ELR (cell line): ENCODE results near the gene RCAN3.
A peak's percentile ranks its signal among the peaks of the same experiment; 100 is the strongest.

Experiments
- DNase-seq: peaks from one replicate; pipeline ENCODE4 v3.0.0-alpha.2; 2015; ENCODE audit warnings: low read depth

The RCAN3 gene

DNA sequence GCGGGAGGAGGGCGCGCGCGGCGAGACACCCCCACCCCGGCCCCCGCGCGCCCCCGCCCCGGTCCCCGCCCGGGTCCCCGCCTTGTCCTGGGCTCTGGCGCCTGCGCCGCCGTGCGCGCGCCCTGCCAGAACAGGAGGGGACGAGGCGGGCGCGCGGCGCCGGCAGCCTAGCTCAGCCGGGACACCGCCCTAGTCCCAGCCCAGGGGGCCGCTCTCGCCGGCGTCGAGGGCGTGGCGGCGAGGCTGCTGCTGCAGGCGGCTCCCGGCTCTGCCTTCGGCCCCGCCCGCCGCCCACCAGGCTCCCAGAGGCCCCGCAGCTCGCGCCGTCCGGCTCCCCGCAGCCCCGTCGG, at the start of gene RCAN3:
Gene RCAN3, plus strand, starts transcription at position 128 of the 350 bp plus-strand sequence. CDS start 11,537 bp downstream, outside the sequence.
- peak; percentile 87 for DNase-seq

DNA sequence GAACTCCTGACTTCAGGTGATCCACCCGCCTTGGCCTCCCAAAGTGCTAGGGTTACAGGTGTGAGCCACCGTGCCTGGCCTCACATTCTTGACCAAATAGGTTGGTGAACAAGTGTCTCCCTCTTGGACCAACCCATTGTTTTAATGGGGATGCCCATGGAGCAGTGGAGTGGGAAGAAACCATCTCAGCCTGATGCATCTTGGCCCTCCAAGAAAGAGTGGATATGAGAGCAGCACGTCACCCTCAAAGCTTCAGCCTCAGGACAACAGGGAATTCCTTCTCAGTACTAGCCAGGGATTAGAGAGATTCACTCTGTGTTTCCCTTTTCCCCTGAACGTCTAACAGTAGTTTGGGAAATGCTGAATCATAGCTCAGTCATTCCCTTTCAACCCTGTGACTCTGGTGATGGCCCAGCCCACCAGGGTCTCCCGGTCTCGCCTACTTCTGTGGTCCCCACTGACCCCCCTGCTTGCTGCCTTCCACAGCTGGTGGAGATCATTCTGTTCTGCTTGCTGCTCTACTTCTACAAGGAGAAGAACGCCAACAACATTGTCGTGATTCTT, 49.6 kb upstream of the RCAN3 start:
- DNase-seq: no peak

DNA sequence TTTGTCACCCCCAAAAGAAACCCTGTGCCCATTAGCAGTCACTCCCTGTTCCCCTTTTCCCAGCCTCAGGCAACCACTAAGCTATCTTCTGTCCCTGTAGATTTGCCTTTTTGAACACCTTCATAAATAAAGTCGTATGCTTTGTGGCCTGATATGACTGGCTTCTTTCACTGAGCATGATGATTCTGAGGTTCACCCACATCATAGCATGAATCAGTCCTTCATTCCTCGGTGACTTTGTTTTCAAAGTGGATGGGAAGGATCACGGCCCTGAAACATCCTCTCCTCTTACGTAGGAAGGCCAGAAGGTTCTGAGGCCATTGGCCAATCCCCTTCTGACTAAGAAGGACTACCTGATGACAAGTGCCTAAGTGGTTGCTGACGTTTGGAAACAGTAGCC, 48.0 kb upstream of the RCAN3 start:
- peak; percentile 9 for DNase-seq

DNA sequence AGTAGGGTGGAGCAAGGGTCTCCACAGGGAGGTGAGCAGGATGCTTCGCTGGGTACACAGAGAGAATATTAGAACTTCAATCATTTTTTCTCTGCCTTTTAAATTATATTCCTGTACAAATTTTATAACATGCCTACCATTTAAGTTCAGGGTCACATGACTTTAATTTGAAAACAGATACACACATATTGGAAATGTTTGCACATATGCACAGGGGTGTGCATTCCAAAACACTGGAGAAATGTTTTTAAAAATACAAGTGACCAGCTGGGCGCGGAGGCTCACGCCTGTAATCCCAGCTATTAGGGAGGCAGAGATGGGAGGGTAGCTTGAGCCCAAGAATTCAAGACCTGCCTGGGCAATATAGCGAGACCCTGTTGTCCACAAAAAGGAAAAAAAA, 47.4 kb upstream of the RCAN3 start:
- DNase-seq: no peak

DNA sequence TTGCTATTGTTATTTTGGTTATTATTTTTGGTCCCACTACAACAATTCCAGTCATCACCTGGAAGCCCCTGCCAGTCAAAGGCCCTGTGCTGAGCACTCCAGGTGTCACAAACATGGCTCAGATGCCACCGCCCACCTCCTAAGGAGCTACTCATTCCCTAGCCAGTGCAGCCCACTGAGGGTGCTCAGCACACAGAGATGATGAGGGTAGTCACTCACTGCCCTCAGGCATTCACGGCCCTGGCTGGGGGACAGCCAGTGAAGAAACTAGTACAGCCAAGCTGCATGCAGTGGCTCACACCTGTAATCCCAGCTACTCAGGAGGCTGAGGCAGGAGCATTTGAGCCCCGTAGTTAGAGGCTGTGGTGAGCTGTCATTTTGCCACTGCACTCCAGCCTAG, 44.8 kb upstream of the RCAN3 start:
- peak; percentile 9 for DNase-seq

DNA sequence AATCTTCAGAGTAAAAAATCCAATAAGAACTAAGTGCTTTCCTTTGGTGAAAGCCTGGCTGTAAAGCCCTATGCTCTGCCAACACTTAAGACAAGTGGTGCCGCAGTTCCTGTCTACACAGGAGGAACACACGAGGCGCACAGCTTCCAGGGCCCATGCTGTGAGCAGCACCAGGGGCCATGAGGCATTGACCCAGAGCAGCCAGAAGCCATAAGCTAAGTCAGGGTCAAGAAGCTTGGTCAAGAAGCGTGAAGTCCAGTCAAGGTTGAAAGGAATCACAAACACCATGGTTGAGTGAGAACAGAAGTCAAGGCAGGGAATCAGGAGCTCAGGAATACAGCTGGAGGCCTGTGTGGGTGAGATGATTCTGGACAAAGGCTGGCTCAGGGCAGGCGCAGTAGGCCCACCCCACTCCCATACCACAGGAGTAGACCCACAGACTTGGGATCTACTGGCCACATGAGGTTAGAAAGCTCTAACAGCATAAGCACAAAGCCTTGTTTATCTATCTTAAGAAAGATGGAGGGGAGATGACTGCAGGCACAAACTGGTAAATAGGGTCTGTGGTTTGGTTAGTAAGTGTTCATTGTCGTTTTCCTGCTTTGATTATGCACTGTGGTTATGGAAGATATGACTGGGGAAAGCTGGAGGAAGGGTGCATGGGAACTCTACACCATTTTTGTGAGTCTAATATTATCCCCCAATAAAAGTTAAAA, 42.9 kb upstream of the RCAN3 start:
- DNase-seq: no peak

DNA sequence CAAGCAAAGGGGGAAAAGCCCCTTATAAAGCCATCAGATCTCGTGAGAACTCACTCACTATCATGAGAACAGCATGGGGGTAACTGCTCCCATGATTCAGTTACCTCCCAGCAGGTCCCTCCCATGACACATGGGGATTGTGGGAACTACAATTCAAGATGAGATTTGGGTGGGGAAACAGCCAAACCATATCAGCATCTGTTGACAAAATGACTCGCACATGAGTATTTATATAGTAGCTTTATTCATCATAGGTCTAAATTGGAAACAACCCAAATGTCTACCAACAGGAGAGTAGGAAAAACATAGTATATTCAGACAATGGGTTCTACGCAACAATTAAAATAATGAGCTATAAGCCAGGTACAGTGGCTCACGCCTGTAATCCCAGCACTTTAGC, 40.5 kb upstream of the RCAN3 start:
- peak; percentile 77 for DNase-seq

DNA sequence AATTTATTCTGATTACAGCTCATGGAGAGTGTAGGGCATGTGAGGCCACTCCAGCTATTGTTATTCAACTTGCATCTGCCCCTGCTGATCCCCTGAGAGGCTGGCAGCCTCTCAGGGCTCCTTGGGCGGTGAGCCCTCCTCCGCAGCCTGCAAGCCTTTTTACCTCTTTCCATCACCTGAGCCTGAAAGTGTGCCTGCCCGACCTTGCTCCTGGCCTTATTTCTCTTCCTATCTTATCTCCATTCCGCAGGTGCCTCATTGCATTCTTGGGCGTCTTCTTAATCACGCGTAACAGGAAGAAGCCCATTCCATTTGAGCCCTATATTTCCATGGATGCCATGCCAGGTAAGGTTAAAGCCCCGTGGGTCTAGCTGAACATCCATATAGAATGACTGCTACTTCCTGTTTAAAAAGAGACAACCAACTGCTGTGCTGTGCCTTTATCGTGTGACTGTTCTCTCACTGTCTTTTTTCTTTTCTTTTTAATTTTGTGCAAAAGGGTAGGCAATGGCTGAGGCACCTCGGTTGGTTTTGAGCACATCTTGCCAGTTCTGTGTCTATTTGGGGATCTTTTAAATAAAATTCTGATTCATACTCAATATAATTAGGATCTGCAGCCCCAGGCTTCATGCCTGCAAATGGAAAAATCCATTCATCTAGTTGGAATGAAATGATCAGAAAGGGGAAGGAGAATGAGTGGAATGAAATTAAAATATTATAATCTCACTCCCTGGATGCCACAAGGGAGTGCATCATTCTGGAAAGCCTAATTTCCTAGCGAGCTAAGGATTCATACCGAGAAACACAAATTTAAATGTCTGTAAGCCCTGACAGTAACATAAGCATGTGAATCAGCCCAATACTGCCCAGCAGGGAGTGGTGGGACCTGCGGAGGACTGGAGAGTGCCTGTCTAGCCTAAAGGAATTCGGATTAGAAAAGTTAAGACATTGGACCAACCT, 38.6 kb upstream of the RCAN3 start:
- DNase-seq: peak; percentile 14

DNA sequence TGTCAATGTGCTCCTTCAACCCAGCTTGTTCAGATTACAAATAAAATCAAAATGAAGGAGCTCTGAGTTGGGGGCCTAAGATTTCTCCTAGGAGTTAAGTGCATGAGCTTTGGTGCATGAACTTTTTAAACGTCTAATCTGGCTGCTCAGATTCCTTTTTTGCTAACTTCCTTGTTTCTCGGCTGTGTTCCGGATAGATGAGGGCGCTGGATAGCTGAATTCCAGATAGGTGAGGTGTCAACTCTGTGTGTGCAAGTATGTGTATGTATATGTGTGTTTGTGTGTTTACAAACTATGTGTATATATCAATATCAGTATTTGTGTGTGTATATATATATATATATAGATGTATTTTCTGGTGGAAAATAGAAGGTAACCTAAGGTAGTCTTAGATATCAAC, 37.5 kb upstream of the RCAN3 start:
- no peak for DNase-seq

DNA sequence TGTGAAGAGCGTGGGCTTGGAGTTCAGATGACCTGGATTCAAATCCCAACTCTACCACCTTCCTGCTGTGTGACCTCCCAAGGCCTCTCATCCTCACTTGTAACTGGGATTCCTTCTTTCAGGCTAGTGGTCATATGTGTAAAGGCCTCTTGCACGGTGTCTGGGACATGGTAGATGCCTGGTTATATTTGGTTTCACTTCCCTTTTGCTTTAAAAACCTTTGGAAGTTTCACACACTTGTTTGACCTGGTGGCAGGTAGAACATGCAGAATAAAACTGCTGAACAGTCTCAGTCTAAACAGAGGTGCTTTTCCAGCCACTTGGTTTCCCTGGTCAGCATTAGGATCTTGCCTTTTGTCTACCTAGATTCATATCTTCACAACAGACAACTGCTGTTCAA, 37.0 kb upstream of the RCAN3 start:
- no peak for DNase-seq

DNA sequence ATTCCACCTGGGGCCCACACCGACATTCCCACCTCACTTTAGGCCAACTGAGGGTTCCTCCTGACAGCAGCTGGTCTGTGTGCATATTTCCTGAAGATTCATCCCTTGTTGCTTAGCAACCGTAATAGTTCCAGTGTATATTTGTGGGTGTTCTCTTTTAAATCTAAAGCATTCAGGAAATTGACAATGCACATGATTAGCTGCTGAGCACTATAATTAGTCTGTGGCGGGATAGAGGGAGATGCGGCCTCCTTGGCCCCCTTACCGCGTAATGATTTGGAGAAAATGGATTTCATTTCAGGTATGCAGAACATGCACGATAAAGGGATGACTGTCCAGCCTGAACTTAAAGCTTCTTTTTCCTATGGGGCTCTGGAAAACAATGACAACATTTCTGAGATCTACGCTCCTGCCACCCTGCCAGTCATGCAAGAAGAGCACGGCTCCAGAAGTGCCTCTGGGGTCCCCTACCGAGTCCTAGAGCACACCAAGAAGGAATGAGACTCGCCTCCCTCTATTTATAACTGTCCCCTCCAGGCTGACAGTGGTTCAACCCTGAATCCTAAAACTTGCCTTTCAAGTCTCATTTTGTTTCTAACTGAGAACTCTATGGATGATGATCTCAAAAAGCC, 33.8 kb upstream of the RCAN3 start:
- no peak for DNase-seq

DNA sequence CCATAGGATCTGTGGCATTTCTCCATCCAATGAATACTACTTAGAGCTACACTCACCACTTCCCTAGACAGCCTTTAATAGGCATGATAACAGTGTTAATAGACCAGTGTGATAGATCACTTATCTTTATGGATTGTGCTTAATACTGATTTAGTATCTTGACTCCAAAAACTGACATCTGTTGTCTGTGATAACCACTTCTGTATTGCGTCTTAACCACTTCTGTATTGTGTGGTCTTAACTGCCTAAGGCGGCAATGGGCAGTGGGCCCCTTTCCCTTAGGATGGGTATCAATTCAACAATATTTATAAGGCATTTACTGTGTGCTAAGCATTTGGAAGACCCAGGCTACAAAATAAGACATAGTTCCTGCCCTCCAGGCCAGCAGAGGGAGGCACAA, 32.0 kb upstream of the RCAN3 start:
- no peak for DNase-seq

DNA sequence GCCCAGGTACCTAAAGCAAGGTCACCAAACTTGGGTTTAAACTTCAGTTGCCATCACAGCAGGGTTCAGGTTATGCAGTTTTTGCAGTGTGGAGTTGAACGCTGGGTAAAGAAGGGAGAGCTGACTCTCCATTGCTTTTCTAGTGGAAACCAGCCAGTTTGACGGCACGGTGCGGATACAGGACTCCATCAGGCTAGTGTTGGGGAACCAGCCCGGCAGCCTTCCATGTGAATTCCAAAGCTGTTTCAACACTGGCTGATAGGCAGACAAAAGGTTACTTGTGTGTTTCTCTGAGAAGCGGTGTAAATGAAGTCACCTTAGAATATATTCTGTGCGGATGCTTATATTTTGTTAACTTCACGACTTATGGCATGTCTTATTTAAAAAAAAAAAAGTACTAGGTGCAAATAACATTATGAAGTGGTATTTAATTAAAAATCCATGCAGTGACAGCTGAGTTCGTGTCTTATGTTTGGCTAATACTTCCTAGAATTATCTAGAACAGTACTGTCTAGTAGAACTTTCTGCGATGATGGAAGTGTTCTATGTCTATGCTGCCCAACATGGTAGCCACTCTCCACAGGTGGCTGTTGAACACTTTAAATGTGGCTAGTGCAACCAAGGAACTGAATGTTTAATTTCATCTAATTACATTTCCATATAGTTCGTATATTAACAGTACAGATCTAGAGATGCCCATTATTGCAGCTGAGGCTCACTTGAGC, 29.9 kb upstream of the RCAN3 start:
- no peak for DNase-seq

DNA sequence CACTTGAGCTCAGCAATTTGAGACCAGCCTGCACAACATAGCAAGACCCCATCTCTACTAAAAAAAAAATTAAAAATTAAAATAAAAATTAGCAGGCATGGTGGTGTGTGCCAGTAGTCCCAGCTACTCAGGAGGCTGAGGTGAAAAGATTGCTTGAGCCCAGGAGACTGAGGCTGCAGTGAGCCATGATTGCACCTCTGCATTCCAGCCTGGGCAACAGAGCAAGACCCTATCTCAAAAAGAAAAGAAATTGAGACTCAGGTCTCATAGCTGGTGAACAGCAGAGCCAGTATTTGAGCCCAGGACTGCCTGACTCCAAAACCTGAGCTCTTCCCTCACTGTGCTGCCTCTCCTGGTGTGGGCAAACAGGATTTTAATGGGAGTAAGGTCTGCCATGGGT, 28.4 kb upstream of the RCAN3 start:
- DNase-seq: no peak

DNA sequence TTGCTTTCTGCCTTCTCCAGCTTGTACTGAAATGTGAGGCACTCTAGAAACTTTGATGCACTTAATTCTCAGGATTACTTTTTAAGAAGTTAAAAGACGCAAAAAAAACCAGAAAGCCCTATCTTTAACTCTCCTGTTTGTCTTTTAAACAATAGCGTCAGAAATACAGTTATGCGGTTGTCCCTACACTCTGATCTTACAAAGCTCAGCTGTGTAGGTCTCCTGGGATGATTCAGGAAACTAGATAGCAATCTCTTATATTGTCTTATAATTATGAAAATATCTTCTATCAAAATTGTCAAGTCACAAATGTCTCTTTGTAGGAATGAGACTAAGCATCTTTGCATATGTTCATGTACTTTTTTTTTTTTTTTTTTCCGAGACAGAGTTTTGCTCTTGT, 26.9 kb upstream of the RCAN3 start:
- no peak for DNase-seq

DNA sequence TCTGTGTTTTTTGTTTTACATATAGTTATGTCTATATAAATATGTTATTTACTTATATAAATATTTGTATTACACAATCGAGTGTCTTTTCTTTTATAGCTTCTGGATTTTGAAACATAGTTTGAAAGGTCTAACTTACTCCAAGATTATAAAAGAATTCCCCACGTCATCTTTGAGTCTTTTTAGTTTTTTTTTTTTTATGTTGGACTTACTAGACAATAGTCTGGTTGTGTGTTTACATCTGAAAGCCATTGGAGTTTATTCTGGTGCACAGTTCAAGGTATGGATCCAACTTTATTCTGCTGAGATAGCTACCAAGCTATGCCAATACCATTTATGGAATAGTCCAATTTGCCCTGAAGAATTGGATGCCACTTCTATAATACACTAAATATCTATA, 26.1 kb upstream of the RCAN3 start:
- no peak for DNase-seq

DNA sequence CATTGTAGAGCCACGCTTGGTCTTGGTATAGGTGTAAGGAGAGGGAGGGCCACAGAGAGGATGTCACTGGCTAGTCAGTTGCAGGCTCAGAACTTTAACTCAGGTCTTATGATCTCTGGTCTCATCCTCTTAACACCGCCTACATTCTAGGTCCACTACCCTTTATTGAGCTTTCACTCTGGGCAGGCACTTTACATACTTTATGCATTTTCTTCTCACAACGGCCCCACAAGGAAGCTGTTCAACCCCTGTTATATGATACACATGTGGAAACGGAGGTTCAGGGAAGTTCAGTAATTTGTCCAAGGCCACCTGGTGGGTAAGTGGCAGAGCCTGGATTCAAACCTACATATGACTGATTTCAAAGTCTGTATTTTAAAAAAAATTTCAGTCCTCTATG, 25.3 kb upstream of the RCAN3 start:
- DNase-seq: no peak

DNA sequence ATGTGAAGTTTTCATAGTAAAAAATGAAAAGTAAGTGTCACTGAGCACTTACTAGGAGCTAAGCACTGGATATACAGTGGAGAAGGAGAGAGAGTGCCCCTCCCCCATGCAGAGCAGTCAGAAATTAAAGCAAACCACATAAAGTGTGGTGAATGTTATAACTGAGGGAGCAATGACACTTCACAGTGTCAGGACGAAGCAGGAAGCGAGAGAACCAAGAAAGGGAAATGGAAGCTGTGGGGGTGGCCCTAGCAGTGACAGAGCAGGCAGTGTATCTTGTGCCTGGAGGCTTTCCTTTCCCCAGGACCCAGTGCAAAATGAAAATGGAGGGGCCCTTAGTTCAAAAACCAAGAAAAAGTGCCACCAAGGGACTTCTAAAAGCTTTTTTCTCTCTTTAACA, 21.5 kb upstream of the RCAN3 start:
- no peak for DNase-seq

DNA sequence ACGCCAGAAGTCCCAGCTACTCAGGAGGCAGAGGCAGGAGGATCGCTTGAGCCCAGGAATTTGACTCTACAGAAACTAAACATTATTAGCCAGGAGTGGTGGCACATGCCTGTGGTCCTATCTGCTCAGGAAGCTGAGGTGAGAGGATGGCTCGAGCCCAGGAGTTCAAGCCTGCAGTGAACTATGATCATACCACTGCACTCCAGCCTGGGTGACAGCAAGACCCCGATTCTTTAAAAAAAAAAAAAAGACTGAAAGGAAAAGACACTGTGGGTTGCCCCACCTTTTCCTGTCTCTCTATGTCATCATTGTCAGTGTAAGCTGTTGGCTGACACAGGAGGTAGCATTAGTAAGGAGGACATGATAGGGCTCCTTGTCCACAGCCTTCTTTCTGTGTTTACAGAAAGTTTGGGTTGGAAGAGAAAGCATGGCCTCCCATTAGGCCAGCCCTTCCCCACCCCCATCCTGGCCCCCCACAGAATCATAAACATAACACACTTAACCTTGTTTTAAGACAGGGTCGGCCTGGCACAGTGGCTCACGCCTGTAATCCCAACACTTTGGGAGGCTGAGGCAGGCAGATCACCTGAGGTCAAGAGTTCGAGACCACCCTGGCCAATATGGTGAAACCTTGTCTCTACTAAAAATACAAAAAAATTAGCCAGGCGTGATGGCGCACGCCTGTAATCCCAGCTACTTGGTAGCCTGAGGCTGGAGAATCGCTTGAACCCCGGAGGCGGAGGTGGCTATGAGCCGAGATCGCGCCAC, 20.6 kb upstream of the RCAN3 start:
- peak; percentile 40 for DNase-seq

DNA sequence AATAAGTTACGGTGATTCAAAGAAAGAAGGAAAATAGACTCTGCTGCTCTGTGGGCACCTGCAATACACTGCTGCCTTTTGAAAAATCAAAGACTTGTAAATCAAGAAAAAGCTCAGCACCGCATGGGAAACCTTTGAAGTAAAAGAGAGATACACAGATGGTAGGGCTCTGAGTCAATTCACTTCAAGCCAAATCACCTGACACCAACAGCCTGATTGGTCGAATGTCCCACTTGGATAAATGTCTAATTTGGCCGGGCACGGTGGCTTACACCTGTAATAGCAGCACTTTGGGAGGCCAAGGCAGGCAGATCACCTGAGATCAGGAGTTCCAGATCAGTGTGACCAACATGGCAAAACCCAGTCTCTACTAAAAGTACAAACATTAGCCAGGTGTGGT, 19.2 kb upstream of the RCAN3 start:
- no peak for DNase-seq

DNA sequence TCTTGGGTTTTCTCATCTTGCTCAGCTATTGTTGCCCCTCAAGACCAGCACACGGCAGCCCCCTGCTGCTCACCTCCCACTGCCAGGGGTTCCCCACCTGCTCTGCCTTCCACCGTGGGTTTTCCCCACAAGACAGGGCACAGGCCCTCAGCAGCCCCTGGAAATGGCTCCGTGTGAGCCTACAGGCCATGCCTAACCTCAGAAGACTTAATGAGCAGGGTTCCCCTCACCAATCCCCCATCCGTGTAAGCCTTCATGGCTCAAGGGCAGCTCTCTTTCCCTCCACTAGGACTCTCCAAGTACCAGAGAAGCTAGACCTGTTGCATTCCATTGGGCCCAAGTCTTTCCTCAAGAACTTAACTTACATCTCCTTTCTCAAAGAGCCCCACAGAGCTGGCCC, 18.4 kb upstream of the RCAN3 start:
- DNase-seq: no peak
